UCSD-AML1 (cell line): ENCODE measurements around the gene CCDC27.
A peak's percentile ranks its signal among the peaks of the same experiment; 100 is the strongest.

Source experiments
- DNase-seq: peaks from one replicate; lab custom pipeline; 2025; ENCODE audit not compliant: unreplicated experiment; lab: John Stamatoyannopoulos, UW

Gene CCDC27

DNA sequence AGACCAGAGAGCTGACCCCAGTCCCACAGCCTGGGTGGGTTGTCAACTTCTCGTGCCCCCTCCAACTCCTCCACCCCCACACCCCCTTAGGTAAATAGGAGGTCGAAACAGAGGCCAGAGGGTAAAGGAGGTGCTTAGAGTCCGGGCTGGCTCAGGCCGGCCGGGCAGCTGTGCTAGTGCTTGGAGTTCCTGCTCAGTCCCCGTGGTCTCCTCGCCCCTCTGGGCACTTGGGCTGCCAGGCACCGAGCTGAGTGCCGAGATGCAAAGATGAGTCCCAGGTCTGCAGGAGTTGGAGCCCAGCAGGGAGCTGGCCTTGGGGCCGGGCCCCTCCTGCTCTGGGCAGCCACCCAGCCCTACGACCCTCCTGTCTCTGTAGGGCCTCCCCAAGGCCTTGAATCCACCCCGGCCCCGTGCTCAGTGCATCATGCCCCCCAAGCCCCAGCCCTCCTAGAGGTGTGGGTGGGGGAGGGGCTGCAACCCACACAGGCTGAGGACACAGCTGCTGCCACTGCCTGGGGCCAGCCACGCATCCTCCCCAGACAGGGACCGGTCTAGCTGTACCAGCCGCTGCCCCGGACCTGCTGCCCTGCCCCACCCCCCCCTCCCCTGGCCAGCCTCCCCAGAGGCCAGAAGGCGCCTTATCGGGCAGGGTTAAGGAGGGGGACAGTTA lies 22.2 kb downstream of the CCDC27 start:
- DNase-seq, result no peak

DNA sequence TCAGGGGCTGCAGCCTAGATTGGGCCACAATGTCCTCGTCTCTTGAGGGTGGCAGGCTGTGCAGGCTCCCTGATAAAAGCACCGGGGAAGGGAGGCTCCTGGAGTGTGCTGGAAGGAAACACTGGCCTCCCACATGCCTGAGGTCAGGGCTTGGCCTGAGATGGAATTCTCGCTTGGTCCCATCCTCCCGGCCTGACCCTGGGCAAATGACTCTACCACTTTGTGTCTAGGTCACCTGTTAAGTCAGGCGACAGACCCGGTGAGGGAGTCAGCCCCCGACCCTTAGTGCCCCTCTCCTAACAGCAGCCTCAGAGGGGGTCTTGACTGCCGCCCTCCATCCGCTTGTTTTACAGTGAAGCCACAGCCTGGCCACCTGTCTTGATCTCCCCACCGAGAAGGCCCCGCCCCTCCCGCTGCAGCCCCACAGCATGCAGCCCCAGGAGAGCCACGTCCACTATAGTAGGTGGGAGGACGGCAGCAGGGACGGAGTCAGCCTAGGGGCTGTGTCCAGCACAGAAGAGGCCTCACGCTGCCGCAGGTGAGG lies 22.8 kb downstream of the CCDC27 start:
- DNase-seq, result peak; percentile 36

DNA sequence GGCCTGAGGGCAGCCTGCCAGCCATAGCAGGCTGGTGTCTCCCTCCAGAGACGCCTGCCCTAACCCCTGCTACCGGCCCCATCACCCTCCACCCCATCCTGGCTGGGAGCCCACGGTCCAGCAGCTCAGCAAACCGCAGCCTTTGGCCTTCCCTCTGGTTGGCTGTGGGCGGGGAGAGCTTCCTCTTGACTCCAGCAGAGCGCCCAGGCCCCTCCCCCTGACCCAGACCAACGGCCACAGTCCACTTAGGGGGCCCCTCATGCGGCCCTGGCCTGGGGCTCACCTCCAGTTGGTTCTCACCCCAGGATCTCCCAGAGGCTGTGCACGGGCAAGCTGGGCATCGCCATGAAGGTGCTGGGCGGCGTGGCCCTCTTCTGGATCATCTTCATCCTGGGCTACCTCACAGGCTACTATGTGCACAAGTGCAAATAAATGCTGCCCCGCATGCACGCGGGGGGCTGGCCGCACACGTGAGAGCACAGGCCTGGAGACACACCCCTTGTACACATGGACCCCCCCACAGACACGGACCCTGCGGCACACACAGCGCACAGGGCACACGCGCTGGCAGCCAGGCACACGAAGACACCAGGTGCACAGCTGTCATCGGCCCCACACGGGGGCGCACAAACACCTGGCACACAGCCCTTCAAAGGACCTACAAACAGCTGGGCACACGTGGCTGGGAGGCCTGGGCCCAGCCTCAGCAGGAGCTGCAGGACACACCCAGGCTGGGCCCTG lies 23.4 kb downstream of the CCDC27 start:
- DNase-seq, result peak; percentile 71

DNA sequence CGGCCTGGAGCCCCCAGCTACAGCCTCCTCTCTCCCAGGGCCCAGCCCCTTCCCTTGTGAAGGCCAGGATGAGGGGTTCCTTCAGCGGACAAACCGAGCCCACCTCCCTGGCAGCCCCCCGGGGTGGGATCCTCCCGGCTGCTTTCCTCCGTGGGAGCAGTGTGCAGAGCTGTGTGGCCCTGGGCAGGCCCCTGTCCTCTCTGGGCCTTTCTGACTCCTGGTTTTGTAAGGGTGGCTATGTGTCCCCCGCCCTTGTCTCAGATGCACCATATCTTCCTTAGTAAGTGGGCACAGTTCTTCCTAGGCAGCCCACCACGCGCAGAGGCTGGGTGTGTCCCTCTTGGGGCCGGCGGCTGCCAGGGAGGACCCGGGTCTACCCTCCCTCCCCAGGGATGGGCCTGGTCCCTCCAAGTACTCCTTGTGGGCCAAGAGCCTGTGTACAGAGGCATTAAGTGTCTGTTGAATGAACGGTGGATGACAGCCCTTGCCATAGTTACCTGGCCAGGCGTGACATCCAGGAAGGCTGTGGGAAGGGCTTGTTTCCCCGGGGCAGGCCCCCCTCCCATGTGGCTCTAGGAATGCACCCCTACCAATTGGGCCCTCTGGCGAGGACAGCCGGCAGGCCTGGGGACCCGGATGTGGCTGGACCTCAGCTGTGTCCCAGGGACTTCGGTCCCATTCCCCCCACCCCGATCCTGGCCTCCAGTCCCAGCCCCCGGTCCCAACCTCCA lies 24.1 kb downstream of the CCDC27 start:
- DNase-seq, result no peak

DNA sequence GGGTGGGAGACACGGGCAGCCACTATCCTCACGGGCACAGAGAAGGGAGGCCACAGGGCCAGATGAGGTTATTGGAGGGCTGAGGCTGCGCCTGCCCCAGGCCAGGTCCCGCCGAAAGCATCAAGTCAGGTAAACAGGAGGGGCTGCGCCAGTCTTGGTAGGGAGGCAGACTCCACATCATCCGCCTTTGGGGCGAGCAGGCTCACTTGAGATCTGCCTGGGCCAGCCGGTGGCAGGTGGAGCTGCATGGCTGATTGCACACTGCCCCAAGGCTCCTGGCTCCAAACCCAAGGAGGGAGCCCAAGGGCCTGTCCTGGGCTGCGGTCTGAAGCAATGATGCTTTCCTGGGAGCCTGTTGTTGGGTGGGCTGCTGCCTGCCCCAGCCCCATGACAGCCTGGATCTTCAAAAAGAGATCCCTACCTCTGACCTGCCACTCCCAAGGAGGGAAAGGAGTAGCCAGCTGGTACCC lies 24.9 kb downstream of the CCDC27 start:
- DNase-seq, result no peak

DNA sequence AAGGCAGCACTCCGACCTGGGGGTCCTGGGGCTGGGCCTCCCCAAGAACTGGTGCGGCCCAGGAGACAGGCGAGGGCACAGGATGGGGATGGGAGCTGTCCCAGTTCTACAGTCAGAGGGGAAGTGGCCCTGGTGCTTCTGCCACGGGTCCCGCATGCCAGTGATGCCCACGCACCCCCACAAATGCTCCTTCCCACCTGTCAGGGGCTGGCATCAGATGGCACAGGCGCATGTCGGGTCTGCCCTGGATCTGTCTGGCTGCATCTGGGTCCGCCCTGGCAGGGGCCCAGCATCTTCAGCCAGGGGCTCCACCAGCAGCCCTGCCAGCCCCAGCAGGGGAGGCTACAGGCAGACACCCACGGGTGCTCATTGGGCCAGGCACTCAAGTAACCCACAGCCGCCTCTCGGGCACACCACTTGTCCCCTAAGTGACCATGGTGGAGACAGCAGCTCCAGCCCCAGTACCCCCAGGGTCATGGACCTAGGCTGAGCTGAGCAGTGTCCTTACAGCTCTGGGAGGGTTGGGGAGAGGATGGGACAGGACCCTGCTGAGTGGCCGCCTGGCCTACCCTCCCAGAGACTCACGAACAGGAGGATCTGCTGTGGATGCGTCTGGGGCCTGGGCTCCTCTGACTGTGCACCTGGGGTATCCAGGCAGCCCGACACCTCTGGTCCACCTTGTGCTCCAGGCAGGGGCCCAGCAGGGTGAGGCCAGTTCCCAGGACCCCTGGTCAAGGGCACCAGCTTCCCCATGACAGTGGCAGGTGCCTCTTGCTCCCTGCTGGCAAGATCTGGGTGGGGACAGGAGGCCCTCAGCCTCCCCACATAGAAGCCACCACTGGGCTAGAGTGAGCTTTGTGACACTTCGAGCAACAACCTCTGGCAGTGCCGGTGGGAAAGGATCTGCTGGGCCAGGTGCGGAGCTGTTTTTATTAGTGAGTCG lies 25.7 kb downstream of the CCDC27 start:
- no peak for DNase-seq

DNA sequence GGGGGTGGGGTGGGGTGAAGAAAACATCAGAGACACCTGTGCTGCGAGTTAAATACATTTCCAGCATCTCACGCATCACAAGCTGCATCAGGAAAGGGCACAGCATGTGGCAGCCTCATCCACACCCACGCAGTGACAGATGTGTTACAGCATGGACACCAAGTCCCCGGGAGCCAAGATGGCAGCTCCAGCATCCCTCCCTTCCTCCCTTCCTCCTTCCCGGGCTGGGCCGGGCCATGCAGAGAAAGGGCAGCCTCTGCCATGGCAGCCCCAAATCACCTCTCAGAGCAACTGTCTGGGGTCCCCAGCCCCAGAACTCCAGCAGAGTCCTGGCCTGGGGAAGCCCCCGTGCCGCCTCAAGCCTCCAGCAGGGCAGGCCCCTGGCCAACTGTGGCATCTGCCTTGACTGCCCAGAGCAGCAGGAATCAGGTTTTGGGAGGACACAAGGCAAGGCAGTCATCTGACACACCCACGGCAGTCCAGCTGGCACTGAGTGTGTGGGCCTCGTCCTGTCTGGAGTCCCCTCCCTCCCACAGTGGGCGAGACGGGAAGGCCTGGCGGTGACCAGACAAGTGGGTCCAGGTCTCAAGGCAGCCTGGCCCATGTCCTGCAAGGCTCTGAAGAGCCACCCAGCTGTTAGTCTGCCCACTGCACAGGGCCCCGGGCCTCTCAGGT lies 26.5 kb downstream of the CCDC27 start:
- no peak for DNase-seq

DNA sequence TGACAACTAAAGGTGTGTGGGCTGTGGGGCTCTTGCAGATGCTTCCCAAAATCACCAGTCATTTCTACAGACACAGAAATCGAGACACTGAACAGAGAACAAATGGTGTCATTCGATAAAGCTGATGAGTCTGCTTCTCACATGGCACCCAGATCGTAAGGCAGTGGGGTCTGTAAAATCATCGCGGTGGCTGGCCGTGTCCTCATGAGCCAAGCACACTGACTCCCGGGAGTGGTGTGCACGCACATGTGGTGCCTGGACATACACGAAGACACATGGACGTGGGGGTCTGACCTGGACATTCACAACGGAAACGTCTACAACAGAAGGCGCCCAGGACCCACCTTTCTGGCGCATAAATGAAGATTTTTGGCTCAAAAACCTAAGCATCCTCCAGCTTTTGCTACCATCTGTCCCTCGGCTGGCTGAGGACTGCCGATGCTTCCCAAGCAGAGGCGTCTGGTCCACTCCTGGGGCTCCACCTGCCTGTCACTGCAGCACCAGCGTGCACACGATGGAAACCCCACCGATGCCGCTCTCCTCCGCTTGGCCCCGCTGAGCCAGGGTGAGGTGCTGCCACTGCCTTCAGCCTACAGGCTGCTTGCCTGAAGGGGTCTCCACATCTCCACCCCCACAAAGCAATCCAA lies 27.1 kb downstream of the CCDC27 start:
- no peak for DNase-seq

DNA sequence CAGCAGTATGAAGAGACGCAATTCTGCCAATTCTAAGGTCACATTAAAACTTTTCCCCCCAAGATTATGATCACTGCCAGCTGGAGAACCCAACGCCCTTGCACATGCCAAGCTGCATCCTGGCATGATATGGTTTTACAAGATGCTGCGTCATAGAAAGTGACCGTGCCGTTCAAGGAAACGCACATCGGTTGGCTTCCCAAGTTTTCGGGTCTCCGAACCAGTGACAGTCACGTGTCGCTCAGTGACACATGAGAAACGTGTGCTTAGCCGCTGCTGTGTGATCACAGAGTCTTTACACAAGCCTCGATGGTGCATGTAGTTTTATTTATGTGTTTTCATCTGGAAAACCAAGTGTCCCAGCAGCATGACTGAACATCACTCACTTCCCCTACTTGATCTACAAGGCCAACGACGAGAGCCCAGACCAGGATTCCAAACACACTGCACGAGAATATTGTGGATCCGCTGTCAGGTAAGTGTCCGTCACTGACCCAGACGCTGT lies 27.7 kb downstream of the CCDC27 start:
- DNase-seq, result no peak

DNA sequence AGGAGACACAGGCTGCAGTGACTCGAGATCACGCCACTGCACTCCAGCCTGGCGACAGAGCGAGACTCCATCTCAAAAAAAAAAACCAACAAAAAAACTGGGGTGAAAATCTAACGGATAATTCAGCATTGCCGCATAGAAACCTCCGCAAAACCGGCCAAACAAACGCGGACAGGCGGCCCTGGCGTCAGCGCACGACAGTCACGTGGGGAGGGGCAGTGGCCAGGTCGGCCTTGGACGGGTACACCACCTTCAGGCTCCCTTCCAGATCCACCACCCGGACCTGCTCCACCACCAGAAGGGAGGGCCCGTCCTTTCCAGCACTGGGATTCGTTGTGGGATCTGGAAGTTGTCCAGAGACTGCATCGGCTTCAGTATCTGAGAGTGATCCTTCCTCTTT lies 28.7 kb downstream of the CCDC27 start:
- no peak for DNase-seq

DNA sequence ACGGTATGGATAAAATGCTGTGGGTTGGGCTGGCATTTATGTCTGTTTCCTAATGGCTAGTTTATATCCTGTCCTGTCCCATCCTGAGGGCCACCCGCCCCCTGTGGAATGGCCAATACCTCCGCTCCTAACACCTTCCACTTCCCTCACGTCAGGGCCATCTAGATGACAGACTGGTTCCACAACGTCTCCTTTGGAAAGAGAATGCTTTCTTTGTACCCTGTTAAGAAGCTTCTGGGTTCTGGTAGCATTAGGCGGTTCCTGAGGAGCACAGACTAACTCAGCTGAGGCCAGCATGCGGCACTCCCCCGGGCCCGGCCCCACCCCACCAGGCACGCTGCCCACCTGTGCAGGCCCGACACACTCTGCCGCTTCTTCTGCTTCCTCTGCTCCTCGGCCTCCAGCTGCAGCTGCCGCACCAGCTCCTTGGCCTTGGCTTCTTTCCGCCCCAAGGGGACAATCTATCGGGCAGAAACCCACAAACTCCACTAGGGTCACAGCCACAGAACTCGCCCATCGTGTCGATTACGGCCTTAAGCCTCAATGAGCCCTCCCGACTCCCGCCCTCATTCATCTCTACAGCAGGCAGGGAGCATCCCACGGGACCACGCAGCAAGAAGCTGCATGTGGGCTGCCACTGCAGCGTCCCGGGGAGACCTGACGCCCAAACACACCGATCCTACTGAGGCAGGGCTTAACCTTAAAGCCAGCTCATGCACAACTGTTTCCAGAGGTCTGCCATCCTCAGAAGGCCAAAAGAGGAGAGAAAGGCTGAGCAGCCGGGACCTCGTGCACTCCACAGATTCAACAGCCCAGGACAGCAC lies 31.6 kb downstream of the CCDC27 start:
- no peak for DNase-seq

DNA sequence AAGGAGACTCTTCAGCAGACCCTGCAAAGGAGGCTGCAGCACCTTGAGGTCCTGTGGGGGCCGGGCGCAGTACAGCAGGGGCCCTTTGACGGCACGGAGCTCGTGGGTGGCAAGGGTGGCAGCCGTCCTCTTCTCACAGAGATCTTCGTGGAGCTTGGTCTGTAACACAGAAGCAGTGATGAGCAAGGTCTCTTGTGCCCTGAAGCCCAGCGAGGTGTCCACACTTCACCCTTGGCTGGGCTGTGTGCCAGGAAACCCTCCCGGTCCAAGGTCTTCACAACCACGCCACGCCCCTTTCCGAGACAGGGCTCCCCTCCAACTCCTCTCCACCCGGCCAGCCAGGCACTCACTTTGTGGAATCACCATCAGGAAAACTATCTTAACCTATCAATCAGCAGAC lies 32.8 kb downstream of the CCDC27 start:
- DNase-seq, result no peak

DNA sequence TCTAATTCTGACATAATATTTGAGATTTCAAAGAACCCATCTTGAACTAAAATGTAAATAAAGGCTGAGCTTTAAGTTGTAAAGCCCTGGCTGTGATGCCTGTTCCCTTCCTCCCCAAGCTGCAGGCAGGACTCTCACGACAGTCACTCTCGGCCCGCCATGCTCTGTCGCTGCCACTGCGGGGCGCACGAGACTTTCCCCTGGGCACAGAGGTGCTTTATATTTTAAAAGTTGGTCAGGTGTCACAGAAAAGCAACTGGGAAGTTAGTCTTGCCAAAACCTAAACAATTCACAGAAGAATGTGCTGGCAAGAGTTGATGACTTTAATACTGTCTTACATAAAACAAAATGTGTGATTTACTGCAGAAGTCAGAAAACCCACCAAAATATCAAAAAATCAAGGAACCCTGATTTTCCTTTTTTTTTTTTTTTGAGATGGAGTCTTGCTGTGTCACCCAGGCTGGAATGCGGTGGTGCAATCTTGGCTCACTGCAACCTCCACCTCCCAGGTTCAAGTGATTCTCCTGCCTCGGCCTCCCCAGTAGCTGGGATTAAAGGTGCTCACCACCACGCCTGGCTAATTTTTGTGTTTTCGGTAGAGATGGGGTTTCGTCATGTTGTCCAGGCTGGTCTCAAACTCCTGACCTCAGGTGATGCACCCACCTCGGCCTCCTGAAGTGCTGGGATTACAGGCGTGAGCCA lies 33.4 kb downstream of the CCDC27 start:
- DNase-seq, result no peak

DNA sequence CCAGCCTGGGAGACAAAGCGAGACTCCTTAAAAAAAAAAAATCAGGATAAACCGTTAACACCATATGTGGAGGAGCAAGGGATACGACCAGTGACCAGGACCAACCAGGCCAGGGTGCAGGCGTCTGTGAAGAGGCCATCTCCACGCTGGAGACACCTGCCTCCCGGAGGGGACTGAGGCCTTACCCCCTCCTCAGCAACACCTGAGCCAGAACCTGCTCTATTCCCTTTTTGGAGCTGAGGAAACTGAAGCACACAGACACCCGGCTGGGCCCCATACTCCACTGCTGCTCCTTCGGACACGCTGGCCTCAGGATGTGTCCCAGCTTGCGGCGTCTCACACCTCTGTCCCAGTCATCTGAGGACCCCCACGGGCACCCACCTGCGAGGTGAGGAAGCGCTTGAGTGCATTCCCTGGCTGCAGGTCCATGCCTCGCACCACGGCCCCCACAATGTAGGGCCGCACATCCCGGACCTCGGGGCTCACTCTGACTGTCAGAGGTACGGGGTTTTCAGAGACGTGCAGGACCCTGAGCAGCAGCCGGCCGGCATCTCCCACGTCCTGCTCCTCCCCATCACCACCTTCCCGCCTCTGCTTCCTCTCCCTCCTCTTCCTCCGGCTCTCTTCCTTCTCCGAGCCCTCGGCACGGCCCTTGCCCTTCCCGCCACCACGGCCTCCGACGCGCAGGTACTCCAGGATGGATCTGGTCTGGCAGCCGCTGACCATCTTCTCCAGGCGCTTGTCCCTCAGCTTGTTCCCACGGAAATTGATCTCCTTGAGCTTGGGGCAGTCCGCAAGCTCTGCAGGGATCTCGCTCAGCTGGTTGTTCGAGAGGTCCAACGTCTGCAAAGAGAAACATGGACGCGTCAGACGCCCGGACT lies 34.5 kb downstream of the CCDC27 start:
- DNase-seq, result no peak

DNA sequence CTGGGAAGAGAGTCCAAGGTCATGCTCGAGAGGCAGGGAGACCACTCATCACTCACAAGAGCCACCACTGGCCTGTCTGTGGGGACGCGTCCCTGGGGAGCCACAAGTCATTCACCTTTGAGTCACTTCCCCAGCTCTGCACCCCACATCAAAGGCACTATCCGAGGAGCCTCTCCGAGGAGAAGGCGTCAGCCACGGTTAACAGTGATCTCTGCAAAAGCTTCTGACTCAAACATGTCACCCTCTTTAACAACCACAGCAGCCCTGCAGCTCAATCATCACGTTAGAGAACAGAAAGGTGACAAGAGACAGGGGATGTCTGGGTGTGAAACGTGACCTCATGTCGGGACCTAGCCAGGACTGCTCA lies 35.1 kb downstream of the CCDC27 start:
- DNase-seq, result no peak

DNA sequence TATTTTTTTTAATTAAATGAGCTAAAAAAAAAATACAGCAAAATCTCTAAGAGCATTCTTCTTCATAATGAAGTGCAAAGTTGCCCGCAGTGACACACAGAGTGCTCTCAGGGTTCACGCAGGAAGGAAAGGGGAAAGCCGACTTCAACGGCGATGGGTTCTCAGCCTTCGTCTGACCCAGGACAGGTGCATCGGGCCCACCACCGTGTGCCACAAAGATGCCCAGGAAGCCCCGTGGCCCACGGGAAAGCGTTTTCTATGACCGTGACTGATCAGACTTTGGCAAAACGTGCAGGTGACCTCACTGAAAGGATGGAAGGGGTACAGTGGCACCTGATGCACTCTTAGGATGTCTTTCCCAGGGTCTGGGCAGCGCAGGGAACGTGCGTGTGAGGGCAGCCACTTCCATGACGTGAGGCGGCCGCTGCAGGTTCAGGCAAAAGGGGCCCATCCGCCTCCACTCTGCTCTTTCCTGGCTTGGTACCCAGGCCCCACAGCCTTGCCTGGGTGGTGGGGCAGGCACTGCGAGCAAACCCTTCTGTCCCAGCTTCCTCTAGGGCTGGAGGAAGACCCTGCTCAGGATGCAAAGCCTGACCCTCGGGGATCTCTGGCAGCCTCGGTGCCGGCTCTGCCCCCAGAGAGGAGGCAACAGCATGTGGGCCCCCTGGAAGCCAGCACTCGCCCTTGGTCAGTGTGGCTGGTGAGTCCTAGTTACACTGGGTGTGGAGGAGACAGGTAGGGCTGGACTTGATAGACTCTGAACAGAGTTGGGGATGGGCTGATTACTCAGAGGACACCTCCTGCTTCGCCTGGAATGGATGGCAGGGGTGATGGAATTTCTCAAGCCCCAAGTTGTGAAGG lies 35.7 kb downstream of the CCDC27 start:
- DNase-seq, result no peak
